GM19099 (cell line): ENCODE measurements around the gene DGCR8.

Source experiments
- POLR2A ChIP-seq: IDR thresholded peaks from 3 replicates; pipeline ENCODE4 v1.6.1; 2011; ENCODE audit warnings: low read depth; ENCODE audit not compliant: insufficient read length; ENCODE audit errors: extremely low read depth

The DGCR8 gene

DNA sequence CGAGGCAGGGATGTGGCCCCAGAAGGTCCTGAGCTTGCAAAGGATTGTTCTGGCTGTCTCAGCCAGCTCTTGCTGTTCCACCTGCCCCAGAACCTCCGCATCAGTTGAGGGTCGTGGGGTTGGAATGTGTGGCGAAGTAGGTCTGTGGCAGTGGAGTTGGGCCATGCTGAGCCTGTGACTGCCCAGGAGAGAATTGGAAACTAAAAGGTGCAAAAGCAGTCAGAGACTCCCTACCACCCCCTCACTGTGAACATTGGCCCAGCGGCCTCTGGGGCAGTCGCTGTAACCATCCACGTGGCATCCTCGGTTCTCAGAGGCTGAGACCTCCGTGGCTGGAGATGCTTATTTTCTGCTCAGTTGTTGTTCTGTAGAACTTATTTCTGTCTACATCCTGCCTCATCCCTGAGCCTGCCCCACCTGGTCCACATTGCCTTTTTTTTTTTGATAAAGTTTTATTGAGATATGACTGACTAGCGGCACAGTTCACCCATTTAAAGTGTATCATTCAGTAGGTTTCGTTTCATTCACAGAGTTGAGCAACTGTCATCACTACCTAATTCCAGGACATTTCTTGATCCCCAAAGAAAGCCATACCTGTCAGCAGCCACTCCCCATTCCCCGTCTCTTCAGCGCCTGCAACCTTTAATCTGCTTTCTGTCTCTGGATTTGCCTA is 22.3 kb upstream of the DGCR8 start:
- TF ChIP-seq POLR2A: no peak

DNA sequence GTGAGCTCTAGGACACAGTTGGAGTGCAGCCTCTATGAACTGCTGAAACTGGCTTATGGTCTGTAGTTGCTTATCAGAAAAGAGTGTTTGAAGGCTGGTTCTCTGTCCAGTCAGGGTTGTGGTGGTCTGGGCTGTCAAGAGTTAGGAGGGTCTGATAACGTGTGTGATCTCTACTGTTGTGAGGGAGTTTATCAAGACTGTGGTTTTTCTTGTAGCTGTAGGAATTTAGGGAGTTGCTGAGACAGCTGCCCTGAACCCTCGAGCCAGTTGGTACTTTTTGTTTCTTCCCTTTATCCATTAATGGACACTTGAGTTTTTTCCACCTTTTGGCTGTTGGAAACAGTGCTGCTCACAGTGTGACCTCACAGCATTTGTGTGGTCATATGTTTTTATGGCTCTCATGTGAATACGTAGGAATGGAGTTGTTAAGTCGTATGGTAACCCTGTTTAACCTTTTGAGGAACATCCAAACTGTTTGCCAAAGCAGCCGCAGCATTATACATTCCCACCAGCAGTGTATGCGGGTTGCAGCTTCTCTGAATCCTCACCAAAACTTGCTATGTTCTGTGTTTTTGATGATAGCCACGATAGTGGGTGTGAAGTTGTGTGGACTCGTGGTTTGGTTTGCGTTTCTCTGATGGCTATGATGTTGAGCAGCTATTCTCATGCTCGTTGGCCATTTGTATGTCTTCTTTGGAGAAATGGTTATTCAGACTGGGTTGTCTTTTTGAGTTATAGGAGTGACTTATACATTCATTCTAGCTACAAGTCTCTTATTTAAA is 20.9 kb upstream of the DGCR8 start:
- no peak for TF ChIP-seq POLR2A

DNA sequence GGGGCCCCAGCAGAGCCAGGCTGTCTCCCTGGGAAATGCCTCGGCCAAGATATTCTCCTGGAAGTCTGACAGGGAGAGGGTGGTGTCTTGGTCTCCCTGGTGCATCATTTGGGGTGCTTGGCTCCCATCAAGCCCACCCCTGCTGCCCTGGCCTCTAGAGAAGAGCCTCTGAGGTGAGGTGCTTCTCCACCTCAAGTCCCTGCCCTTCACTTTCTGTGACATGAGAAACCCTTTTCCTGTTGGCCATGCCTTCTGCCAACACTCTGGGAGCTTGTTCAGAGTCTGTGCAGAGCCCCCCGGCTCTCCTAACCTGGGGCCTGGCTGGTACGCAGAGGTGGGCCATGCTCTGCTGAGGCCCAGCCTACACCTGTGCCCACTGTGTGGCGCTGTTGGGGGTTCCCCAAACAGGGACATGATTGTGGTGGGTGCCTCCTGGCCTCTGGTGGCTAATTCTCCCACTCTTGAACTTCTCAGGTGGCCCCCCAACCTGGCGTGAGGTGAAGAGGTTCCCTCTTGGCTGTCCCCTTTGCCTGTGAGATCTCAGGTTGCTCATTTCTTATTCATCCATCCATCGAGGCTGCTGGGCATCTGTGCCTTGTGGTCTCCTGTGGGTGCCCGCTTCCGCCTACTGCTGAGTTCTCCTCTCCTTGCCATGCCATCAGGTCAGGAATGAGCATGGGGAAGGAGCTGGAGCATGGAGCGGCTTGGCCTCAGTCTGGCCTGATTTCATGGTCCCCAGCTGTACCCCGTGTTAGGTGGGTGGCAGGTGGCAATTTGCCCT is 19.2 kb upstream of the DGCR8 start:
- TF ChIP-seq POLR2A: no peak

DNA sequence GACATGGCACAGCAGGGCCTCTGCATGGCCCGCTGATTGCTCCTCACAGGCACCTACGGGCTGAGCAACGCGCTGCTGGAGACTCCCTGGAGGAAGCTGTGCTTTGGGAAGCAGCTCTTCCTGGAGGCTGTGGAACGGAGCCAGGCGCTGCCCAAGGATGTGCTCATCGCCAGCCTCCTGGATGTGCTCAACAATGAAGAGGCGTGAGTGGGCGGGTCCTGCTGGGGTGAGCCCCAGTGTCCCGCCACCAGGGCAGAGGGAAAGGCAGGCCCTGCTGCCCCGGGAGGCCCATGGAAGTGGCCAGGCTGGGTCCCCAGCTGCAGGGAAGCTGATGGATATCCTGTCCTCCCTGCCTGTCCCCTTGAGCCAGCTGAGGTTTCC is 18.6 kb upstream of the DGCR8 start:
- TF ChIP-seq POLR2A: no peak

DNA sequence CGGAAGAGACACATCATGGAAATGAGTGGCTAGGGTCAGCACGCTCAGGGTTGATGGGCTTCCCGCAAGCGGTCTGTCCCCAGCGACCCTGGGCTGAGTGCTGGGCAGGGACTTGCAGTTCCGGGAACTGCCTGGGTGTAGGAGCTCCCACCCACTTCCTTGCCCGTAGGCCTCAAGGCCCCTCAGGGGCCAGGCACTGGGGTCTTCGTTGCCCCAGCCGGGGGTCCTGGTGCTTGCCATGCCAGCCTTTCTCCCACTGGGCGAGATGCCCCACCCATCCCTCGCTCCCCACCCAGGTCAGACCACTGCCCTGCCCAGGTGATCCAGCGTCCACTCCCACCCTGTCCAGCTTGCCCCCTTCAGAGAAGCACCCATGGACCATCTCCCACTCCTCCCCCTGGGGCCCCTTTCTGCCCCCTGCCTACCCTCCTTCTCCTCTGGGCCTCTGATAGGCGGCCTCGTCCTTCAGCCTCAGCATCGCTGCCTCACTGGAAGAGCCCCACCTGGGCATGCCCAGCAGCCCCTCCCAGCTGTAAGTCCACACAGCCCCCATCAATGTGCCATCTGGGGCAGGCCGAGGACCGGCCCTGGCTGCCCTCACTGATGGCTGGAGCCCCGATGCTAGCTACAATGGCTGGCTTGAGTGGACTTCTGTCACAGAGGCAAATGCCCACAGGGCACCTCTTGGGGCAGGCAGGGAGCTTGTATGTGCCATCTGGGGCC is 17.8 kb upstream of the DGCR8 start:
- no peak for TF ChIP-seq POLR2A

DNA sequence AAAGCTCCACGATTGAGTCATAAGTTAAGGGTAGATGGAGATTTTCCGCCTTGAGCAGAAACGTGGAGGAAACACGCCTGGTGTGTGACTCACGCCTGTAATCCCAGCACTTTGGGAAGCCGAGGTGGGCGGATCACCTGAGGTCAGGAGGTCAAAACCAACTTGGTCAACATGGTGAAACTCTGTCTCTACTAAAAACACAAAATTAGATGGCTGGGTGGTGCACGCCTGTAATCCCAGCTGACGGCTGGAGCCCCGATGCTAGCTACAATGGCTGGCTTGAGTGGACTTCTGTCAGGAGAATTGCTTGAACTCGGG is 17.3 kb upstream of the DGCR8 start:
- no peak for TF ChIP-seq POLR2A

DNA sequence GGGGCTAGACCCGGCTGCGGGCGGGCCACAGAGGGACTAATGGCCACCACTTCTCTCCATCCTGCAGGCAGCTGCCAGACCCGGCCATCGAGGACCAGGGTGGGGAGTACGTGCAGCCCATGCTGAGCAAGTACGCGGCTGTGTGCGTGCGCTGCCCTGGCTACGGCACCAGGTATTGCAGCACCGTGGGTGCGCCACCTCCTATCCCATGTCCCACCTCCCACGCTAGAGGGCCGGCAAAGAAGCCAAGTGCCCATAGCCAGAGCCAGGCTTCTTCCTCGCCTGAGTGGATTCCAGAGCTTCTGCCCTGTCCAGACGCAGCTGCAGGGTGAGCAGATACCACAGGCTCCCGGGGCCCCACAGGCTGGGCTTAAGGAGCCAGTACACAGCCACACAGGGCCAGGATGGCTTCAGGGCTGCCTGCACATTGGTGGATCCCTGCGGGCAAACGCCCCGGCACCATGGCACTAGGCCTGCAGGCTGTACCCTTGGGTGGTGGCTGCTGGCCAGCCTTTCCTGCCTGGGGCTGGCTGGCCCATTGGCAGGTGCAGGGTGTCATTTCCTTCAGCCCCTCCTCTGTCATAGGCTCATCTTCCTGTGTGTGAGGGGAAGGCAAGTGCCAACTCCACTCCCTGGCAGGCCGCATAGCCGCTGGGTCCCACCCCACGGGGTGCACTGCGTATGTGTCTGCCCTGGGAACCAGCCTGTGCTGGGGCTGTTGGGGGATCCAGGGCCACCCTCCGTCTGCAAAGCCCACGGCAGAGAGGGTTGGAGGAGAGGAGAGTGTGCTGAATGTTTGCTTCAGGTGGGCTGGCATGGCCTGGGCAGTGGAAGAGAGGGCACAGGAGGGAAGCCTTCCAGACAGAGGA is 16.5 kb upstream of the DGCR8 start:
- no peak for TF ChIP-seq POLR2A

DNA sequence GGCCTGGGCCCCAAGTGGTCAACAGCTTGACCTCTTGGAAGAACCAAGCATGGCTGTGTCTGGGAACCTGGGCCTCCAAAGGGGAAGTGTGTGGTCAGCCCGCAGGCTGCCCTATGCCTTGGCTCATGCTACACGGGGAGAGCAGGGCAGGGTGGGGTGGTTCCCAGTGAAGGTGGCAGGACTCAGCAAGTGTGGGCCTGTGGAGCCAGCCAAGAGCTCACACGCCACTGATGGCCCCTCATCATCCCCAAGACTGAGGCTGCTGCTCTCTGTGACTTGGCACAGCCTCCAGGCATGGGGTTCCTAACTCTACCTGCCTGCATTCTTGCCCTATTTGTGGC is 15.9 kb upstream of the DGCR8 start:
- no peak for TF ChIP-seq POLR2A

DNA sequence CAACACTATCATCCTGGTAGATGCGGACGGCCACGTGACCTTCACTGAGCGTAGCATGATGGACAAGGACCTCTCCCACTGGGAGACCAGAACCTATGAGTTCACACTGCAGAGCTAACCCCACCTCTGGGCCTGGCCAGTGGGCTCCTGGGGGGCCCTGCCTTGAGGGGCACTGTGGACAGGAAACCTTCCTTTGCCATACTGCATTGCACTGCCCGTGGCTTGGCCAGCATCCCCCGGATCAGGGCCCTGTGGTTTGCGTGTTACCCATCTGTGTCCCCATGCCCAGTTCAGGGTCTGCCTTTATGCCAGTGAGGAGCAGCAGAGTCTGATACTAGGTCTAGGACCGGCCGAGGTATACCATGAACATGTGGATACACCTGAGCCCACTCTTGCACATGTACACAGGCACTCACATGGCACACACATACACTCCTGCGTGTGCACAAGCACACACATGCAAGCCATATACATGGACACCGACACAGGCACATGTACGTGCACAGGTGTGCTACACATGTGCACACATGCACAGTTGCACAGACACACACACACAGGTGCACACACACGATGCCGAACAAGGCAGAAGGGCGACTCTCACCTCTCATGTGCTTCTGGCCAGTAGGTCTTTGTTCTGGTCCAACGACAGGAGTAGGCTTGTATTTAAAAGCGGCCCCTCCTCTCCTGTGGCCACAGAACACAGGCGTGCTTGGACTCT is 15.3 kb upstream of the DGCR8 start:
- no peak for TF ChIP-seq POLR2A

DNA sequence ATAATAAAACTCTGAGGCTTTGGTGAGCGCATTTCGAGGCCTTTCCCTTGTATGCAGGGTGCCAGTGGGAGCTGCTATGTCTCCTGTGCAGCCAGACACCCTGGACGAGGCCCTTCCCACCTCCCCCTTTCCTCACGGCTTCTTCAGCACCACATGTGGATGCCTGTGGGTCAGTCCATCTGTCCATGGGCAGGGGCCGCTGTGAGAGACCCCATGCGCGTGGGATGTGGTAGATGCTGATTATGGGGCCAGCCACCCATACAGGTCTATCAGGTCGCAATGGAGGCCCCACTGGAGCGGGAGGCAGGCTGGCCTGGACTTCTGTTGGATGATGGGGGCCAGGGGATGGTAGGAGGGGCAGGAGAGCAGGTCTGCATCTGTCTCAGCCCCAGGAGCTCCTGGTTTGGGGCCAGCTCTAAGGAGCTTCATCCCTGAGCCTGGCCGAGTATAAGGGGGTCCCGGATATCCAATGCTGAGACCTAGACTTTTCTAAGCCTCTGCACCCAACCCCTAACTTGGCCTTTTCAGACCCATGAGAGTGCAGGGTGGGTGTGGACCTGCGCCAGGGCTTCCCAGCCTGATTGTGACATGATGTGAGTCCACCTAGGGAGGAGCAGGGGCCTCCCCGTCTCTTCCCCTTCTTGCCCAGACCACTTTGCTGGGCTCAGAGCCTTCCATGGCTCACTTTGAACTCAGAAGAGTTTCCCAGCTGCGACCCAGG is 14.0 kb upstream of the DGCR8 start:
- TF ChIP-seq POLR2A: no peak

DNA sequence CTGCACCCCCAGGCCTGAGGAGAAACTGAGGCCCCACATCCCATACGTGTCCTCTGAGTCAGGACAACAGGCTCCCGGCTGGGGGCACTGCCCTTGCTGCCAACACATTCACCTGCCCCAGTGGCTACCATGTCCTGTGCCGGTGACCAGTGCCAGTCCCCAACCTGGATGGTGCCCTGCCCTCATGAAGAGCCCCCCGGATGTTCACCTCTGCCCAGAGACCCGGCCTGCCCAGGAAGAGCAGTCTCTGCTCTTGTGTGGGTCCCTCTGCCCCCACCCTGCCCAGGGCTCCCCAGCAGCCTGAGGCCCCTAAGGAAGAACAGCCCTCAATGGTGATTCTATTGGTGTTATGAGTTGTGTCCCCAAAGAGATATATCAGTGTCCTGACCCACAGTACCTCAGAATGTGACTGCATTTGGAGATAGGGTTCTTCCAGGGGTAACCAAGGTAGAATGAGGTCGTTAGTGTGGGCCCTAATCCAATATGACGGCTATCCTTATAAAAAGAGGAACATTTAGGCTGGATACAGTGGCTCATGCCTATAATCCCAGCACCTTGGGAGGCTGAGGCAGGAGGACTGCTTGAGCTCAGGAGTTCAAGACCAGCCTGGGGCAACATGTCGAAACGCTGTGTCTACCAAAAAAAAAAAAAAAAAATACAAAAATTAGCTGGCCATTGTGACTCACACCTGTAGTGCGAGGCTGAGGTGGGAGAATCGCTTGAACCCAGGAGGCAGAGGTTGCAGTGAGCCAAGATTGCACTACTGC is 13.2 kb upstream of the DGCR8 start:
- TF ChIP-seq POLR2A: no peak

DNA sequence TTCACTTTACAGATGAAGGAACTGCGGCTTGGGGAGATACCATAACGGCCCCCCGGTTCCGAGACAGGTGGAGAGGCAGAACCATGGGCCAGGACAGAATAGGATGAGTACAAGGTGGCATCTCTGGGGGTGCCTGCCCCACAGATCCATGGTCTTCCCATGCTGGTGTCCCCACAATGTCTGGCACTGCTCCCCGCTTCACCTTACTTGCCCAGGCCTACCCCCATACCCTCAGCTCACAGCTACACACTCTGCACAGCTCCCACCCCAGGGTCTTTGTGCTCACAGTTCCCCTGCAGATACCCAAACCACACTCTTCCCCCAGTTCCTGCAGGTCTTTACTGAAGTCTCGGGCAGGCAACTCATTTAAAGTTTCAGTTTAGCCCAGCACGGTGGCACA is 11.4 kb upstream of the DGCR8 start:
- TF ChIP-seq POLR2A: no peak
